Activated CD4-positive, alpha-beta T cell treated with anti-CD3 and anti-CD28 coated beads, Interleukin-2, amount 10 ng/mL, durations not matched to agents 7 days and 5 days (primary cell): Measurements from ENCODE around the gene NOG. TPM values are rescaled to one million over a fixed set of nuclear protein-coding genes. Genes with fewer than 3 reads are reported as not detected.

ENCODE experiments used
- CTCF ChIA-PET: fragments of 350-600 bp; sonication (Branson Sonifier 250); formaldehyde crosslinking; loops from one replicate; lab custom pipeline; 2021; ENCODE audit warnings: antibody characterized with exemption; lab: Charles Lee
- POLR2A ChIA-PET: fragments of 350-600 bp; sonication (Branson Sonifier 250); formaldehyde crosslinking; loops from one replicate; lab custom pipeline; 2021; ENCODE audit warnings: antibody characterized with exemption; lab: Charles Lee
- DNase-seq: peaks from one replicate; pipeline ENCODE4 v3.0.0-alpha.2; 2020
- H3K27ac Mint-ChIP-seq: one replicate; pipeline ENCODE4 v1.8.0; 2021; ENCODE audit warnings: mild to moderate bottlenecking, moderate library complexity, mixed read lengths
- H3K27me3 Mint-ChIP-seq: one replicate; pipeline ENCODE4 v1.8.0; 2021; ENCODE audit warnings: mixed read lengths
- H3K36me3 Mint-ChIP-seq: one replicate; pipeline ENCODE4 v1.8.0; 2021; ENCODE audit warnings: low read depth, mixed read lengths
- H3K4me1 Mint-ChIP-seq: one replicate; pipeline ENCODE4 v1.8.0; 2021; ENCODE audit warnings: mixed read lengths
- H3K4me3 Mint-ChIP-seq: one replicate; pipeline ENCODE4 v1.8.0; 2021; ENCODE audit warnings: mild to moderate bottlenecking, moderate library complexity, mixed read lengths
- H3K9me3 Mint-ChIP-seq: one replicate; pipeline ENCODE4 v1.8.0; 2021; ENCODE audit warnings: mixed read lengths
- total RNA-seq, 2 experiments: library from RNA; stranded (reverse); gene quantifications; one replicate each; pipeline ENCODE4 v1.2.3, GENCODE V29; 2021

Gene NOG
- total RNA-seq, 2 experiments from 2014 or later, result 0.37 to 0.64 TPM

DNA sequence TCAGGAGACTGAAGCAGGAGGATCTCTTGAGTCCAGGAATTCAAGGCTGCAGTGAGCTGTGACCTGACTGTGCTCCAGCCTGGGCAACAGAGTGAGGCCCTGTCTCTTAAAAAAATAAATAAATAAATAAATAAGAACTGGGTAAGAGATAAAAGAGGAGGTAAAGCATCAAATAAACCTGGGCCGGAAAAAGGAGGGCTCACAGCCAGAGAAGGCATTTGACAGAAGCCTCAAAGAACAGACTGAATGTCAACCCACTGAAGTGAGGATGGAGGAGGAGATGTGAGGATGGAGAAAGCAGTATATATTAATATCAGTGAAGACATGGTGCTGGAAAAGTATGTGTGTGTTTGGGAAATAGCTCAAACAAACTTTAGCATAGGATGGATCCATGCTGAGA lies 6.1 kb downstream of the NOG start:
- POLR2A ChIA-PET, result no interaction called here
- Mint-ChIP-seq H3K36me3 (no peaks in the 10 kb centered on the region), H3K9me3 (no peaks in the 10 kb centered on the region), H3K27me3 (peaks cover 33% of the 10 kb centered on the region), H3K4me1 (peaks cover 67% of the 10 kb centered on the region), H3K27ac (no peak overlapping the region), H3K4me3 (no peak overlapping the region)
- CTCF ChIA-PET, result interaction anchor here (0.7 to 2.5 kb wide), 5 partner anchors 8 to 181 kb away, joined by 3 to 9 read pairs (median 4); no protein-coding TSS in a partner anchor
- no peak for DNase-seq

DNA sequence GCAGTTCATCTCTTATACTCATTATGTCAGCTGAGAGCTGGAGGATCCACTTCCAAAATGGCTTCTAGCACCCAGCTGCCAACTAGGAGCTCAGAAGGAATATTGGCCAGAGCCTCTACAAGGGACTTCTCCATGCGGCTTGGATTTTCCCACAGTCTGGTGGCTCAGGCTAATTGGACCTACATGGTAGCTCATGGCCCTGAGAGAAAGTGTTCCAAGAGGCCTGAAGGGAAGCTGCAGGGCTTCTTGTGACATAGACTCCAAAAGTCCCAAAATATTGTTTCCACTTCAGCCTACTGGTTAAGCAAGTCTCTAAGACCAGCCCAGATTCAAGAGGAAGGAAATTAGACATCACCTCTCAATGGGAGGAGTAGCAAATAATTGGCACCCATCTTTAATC lies 6.8 kb downstream of the NOG start:
- ChIA-PET CTCF (interaction anchor here (0.7 to 2.5 kb wide), 3 partner anchors 8 to 180 kb away, joined by 3 to 9 read pairs (median 3); no protein-coding TSS in a partner anchor), POLR2A (no interaction called here)
- Mint-ChIP-seq H3K27ac (no peak overlapping the region), H3K4me1 (peaks cover 63% of the 10 kb centered on the region), H3K9me3 (no peaks in the 10 kb centered on the region), H3K27me3 (peaks cover 27% of the 10 kb centered on the region), H3K36me3 (no peaks in the 10 kb centered on the region), H3K4me3 (no peak overlapping the region)
- no peak for DNase-seq

DNA sequence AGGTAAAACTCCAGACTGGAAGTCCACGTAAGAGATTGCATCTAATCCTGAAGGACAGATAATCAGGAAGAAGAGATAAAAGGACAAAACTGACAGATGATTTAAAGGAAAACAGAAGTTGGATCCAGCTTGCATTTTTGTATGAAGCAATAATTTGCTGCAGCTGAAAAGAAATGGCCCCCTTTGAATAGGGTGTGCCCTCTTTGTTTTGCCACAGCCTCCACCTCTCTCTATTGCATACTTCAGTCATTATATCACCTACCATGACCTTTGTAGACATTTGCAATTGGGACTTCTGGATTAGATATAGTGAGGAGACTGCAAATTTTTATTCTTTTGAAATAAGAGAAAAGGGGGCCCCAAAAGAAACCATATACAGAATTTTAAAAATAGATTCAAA lies 8.1 kb downstream of the NOG start:
- H3K9me3 Mint-ChIP-seq, result no peaks in the 10 kb centered on the region
- DNase-seq, result no peak
- POLR2A ChIA-PET, result no interaction called here
- H3K4me1 Mint-ChIP-seq, result peaks cover 56% of the 10 kb centered on the region
- no peaks in the 10 kb centered on the region for H3K36me3 Mint-ChIP-seq
- no peak overlapping the region for H3K4me3 Mint-ChIP-seq
- H3K27me3 Mint-ChIP-seq, result peaks cover 18% of the 10 kb centered on the region
- CTCF ChIA-PET, result interaction anchor here (0.6 to 1.5 kb wide), 3 partner anchors 9 to 490 kb away, joined by 3 to 7 read pairs (median 3); partner anchors contain the start of gene NOG
- no peak overlapping the region for H3K27ac Mint-ChIP-seq

DNA sequence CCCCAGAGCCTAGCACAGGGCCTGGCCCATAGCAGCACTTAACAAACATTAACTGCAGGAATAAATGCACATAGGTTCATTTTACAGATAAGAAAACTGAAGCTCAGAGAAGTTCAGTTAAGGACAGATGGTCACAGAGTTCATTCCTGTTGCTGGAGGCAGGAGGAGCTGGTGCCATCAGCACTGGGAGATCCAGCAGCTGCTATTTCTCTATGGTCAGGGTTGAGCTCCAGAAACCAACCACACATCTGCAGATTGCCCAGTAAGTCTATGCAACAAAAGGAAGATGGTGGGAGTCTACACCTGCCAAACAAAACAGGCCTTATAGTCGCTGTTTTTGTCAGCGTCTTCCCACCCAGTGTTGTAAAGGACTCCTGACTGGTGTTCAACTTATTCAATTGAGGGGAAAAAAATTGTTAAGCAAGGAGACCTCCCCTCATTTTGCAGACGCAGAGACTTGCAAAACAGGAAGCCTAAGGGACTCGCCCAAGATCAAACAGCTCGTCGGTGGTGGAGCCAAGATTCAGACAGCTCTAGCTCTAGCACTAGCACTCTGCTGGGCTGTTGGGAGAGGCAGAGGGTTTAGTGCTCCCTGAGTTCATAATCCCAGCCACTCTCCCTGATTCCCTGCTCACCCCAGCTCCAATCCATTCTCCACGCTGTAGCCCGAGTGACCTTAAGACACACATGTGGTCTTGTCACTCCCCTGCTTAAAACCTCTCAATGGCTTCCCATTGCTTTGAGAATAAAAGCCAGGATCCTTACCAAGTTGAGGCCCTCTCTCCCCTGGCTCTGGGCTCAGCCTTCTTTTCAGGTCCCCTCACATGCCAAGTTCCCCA lies 9.0 kb downstream of the NOG start:
- peak; percentile 41 for DNase-seq
- CTCF ChIA-PET, result interaction anchor here (1.4 kb wide), 1 partner anchor 10 kb away, joined by 7 read pairs; the partner anchor contains the start of gene NOG
- no peak overlapping the region for H3K4me3 Mint-ChIP-seq
- no peaks in the 10 kb centered on the region for H3K9me3 Mint-ChIP-seq
- no peaks in the 10 kb centered on the region for H3K36me3 Mint-ChIP-seq
- H3K27me3 Mint-ChIP-seq, result peaks cover 10% of the 10 kb centered on the region
- POLR2A ChIA-PET, result no interaction called here
- peak overlapping the region; percentile 89 for H3K27ac Mint-ChIP-seq
- peaks cover 49% of the 10 kb centered on the region for H3K4me1 Mint-ChIP-seq

DNA sequence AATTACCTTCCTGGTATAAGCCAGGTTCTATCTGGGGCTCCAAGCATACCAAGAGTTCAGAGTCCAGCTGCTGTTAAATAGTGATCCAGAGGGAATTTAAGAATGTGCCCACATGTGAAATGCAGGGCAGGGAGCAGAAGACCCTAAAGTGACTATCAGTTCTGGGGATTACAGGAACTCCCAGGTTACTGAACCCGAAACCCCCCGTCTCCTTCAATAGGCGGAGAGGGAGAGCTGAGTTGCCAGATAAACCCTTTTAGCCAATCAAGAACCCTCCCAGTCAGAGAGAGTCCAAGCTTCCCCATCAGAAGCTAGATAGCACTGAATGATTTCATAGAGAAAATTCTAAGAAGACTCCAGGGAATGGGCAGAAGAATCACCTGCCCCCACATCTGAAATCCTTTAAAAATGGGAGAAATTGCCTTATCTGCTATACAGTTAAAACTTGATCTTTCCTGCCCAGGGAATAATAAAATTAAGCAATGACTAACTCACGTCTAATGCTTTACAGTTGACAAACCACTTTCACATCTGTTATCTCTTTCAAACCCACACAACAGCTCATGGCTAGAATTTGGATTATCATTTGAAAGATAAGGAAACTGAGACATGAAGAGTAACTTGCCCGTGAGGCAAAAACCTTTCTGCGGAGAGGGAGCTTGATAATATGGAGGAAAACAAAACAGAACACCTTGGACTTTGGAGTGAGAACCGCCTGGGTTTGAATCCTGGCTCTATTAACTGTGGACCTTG lies 10.2 kb downstream of the NOG start:
- POLR2A ChIA-PET, result interaction anchor here (0.6 kb wide), 2 partner anchors 29 to 80 kb away, joined by 3 to 5 read pairs; no protein-coding TSS in a partner anchor

DNA sequence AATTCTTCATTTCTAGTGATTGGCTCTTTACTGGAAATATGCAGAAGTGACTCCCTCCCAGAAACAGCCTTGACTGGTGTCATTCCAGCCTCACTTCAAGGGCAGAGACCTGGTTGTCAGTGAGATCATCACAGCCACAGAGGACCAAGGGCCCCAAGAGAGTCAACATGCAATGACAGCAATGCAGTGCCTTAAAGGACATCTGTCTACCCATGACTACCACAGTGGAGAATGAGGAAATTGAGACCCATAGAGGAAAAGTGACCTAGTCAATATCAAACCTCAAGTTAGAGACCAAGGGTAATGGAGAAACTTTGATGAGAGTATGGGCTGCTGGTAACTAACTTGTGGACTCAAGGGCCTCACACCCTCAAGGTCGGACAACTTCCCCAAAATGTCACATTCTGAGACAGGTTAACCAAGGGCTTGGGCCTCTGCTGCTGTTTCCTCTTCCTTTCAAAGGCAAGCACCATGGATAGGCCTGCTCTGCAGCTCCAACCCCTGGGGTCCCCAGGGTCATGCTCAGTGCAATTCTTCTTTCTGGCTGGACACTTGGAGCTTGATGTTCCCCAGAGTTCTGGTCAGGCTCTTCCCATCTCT lies 11.3 kb downstream of the NOG start:
- no peaks in the 10 kb centered on the region for H3K36me3 Mint-ChIP-seq
- POLR2A ChIA-PET, result no interaction called here
- H3K27me3 Mint-ChIP-seq, result no peaks in the 10 kb centered on the region
- H3K27ac Mint-ChIP-seq, result no peak overlapping the region
- no peaks in the 10 kb centered on the region for H3K9me3 Mint-ChIP-seq
- CTCF ChIA-PET, result no interaction called here
- peaks cover 31% of the 10 kb centered on the region for H3K4me1 Mint-ChIP-seq
- no peak for DNase-seq
- no peak overlapping the region for H3K4me3 Mint-ChIP-seq

More for the DNA sequence above, 10.2 kb downstream of the NOG start:
- Mint-ChIP-seq H3K27me3 (peaks cover 2% of the 10 kb centered on the region), H3K9me3 (no peaks in the 10 kb centered on the region), H3K36me3 (no peaks in the 10 kb centered on the region), H3K27ac (no peak overlapping the region), H3K4me1 (peaks cover 42% of the 10 kb centered on the region), H3K4me3 (no peak overlapping the region)
- no peak for DNase-seq
- CTCF ChIA-PET, result no interaction called here

DNA sequence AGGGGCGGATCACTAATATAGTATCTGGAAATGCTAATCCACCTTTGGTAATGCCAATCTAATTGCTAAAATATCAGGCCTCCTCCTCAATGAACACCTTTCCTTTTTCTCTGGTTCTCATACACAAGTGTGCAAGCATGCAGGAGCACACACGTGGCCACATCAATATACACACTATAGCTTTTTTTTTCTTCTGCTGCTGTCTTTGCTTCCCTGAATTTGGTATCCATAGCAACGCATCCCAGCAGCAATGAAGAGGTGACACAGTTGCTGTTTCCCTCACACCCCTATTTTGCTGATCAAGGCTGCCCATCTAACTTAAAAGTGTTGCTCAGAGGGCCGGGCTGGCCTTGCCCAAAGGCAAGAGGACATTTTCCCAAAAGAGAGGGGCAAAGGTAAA lies 15.4 kb downstream of the NOG start:
- POLR2A ChIA-PET, result no interaction called here
- CTCF ChIA-PET, result no interaction called here
- Mint-ChIP-seq H3K27me3 (peaks cover 2% of the 10 kb centered on the region), H3K4me3 (no peak overlapping the region), H3K27ac (no peak overlapping the region), H3K4me1 (no peaks in the 10 kb centered on the region), H3K9me3 (no peaks in the 10 kb centered on the region), H3K36me3 (no peaks in the 10 kb centered on the region)
- no peak for DNase-seq

DNA sequence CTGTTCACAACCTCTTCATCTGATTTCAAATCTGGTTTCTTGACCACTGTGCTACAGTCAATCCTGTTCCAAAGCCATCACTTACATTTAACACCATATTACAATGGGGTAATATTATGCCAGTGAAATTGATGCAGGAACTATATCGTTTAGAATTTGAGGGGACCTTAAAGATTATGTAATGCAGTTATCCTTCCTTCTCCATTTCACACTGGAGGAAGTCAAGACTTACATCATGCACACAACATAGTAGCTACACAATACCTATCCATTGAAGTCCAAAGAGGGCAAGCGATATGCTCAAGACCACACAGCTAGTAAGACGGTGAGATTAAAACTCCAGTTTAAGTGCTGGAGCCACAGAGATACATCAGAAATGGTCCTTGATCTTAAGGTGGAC lies 16.8 kb downstream of the NOG start:
- no peak overlapping the region for H3K27ac Mint-ChIP-seq
- H3K27me3 Mint-ChIP-seq, result peaks cover 2% of the 10 kb centered on the region
- H3K36me3 Mint-ChIP-seq, result no peaks in the 10 kb centered on the region
- no peaks in the 10 kb centered on the region for H3K9me3 Mint-ChIP-seq
- H3K4me1 Mint-ChIP-seq, result no peaks in the 10 kb centered on the region
- H3K4me3 Mint-ChIP-seq, result no peak overlapping the region
- no peak for DNase-seq
- POLR2A ChIA-PET, result no interaction called here
- CTCF ChIA-PET, result no interaction called here

DNA sequence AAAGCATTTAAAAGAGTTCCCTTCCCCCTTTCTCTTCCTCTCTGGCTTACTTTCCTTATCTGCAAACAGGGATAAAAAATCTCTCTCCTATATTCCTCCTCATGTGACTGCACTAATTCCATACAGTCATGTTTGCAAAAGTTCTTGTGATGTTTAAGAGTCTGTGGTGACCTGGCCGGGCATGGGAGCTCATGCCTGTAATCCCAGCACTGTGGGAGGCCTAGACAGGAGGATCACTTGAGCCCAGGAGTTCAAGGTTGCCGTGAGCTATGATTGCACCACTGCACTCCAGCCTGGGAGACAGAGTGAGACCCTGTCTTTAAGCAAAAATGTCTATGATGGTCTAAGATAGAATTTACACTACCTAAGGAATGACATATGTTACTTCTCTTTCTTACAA lies 19.6 kb downstream of the NOG start:
- DNase-seq, result no peak
- Mint-ChIP-seq H3K27ac (no peak overlapping the region), H3K36me3 (no peaks in the 10 kb centered on the region), H3K4me3 (no peak overlapping the region), H3K4me1 (no peaks in the 10 kb centered on the region), H3K9me3 (no peaks in the 10 kb centered on the region), H3K27me3 (peaks cover 2% of the 10 kb centered on the region)
- CTCF ChIA-PET, result no interaction called here
- POLR2A ChIA-PET, result no interaction called here

DNA sequence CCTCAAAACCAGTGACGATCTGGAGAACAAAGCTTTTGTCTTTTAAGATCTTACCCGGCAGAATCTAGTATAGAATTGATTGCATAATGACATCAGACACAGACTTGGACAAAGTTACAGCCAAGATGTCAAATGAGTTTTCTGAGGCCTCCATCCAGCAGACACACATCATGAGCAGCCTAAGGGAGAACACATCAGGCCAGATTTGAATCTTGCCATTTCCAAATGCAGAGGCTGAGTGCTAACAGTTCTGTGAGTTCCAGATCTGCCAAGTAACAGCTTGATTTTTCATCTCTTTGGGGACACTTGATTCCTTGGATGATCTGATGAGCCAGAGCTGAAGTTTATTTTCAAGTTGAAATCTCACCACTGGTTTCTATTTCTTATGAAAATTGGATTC lies 21.0 kb downstream of the NOG start:
- H3K27me3 Mint-ChIP-seq, result peaks cover 2% of the 10 kb centered on the region
- H3K36me3 Mint-ChIP-seq, result no peaks in the 10 kb centered on the region
- no peaks in the 10 kb centered on the region for H3K9me3 Mint-ChIP-seq
- DNase-seq, result no peak
- ChIA-PET CTCF (no interaction called here), POLR2A (no interaction called here)
- no peak overlapping the region for H3K27ac Mint-ChIP-seq
- no peak overlapping the region for H3K4me3 Mint-ChIP-seq
- no peaks in the 10 kb centered on the region for H3K4me1 Mint-ChIP-seq

DNA sequence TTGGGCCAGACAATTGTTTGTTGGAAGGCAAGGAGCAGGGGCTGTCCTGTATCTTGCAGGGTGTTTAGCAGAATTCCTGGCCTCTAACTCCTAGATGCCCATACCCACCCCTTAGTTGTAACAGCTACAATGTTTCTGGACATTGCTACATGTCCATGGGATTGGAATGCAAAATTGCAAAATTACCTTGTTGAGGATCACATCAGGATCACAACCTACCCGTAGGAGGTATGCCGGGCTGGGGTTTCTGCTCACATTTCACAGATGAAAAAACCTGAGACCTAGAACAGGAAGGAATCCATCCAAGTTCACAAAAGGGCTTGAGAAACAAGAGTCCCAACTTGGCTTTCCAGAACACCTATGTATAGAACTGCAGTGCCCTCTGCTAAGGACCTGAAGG lies 22.7 kb downstream of the NOG start:
- H3K36me3 Mint-ChIP-seq, result no peaks in the 10 kb centered on the region
- POLR2A ChIA-PET, result no interaction called here
- H3K4me3 Mint-ChIP-seq, result no peak overlapping the region
- H3K4me1 Mint-ChIP-seq, result no peaks in the 10 kb centered on the region
- H3K27ac Mint-ChIP-seq, result no peak overlapping the region
- CTCF ChIA-PET, result no interaction called here
- DNase-seq, result no peak
- peaks cover 2% of the 10 kb centered on the region for H3K27me3 Mint-ChIP-seq
- H3K9me3 Mint-ChIP-seq, result no peaks in the 10 kb centered on the region

DNA sequence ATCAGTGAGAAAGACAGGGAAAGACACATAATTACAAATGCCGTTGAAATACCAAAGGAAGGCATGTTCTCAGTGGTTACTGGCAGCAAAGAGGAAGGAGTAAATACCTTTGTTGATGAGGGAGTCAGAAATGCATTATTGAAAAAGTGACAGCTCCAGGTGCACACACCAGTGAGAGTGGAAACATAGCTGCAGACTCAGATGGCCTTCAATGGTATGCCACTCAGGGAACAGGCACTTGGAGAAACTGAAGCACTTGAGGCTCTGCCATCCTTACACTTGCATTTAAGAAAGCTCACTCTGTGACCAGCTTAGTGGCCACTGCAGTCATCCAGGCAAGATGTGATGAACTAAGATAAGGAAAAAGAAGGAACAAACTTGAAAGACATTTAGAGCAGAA lies 29.9 kb downstream of the NOG start:
- no peak overlapping the region for H3K4me3 Mint-ChIP-seq
- no peaks in the 10 kb centered on the region for H3K4me1 Mint-ChIP-seq
- CTCF ChIA-PET, result no interaction called here
- H3K27ac Mint-ChIP-seq, result no peak overlapping the region
- POLR2A ChIA-PET, result no interaction called here
- no peaks in the 10 kb centered on the region for H3K27me3 Mint-ChIP-seq
- H3K36me3 Mint-ChIP-seq, result no peaks in the 10 kb centered on the region
- no peak for DNase-seq
- H3K9me3 Mint-ChIP-seq, result no peaks in the 10 kb centered on the region

DNA sequence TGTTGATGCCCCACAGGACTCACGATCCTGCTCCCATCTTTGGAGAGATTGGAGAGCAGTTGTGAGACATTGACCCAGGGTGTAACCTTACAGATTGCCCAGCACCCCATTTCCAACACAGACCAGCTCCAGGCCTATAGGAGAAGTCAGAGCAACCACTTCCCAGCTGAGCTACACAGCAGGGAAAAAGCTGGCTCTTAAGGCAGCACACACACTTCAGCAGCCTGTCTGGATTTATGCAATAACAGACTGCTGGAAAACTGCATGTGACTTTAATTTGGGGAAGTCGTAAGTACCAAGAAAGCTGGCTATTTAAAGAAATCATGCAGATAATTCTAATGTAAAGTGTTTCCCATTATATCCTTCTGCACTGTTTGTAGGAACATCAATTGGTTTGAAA lies 30.8 kb downstream of the NOG start:
- POLR2A ChIA-PET, result no interaction called here

More for the DNA sequence above, 30.8 kb downstream of the NOG start:
- CTCF ChIA-PET, result no interaction called here
- no peaks in the 10 kb centered on the region for H3K36me3 Mint-ChIP-seq
- no peak for DNase-seq
- H3K27ac Mint-ChIP-seq, result no peak overlapping the region
- no peaks in the 10 kb centered on the region for H3K4me1 Mint-ChIP-seq
- H3K4me3 Mint-ChIP-seq, result no peak overlapping the region
- H3K27me3 Mint-ChIP-seq, result no peaks in the 10 kb centered on the region
- no peaks in the 10 kb centered on the region for H3K9me3 Mint-ChIP-seq
